ENCODE results near the gene UBL3. TPM values are rescaled to one million over a fixed set of nuclear protein-coding genes. Genes with fewer than 3 reads are reported as not detected.
A peak's percentile ranks its signal among the peaks of the same experiment; 100 is the strongest.

The UBL3 gene
- total RNA-seq, 1 donor from 2014 or later = 39.6 TPM

- intact Hi-C loops (cut with DNase I) = loop anchor here (10.0 kb wide), 1 partner anchor 65 kb away; no protein-coding TSS in a partner anchor
These were observed 9.6 kb upstream of the UBL3 start for GRCh38 chr13:29859971-29860370.

GRCh38 chr13:29858667-29859066 is 8.2 kb upstream of the UBL3 start:
- DNase-seq (ENCODE audit: low spot score) = no peak
- intact Hi-C loops (cut with DNase I) = loop anchor here (10.0 kb wide), 1 partner anchor 66 kb away; no protein-coding TSS in a partner anchor
- no peak for ATAC-seq

More at GRCh38 chr13:29859971-29860370, 9.6 kb upstream of the UBL3 start:
- no peak for DNase-seq (ENCODE audit: low spot score)
- ATAC-seq = no peak

DNA sequence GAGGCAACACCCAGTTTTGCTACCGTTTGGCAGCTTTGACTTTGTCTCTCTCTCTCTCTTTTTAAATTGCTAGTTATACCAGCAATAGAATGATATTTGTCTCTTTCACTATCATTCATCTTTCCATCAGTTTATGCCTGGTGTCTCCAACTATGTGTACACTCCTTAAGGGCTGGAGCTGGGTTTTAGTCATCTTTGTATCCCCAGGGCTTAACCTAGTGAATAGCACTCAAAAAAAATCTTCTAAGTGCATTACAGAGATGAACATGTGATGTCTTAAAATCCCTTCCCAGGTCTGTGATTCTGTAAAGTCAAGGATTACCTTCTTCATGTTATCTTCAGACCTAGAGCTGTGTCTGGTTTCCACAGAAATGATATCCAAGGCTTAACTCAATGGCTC is 7.8 kb upstream of the UBL3 start:
- intact Hi-C loops (cut with DNase I) = loop anchor here (10.0 kb wide), 1 partner anchor 67 kb away; no protein-coding TSS in a partner anchor
- ATAC-seq = no peak

GRCh38 chr13:29857085-29857484 is 6.7 kb upstream of the UBL3 start:
- ATAC-seq = no peak
- intact Hi-C loops (cut with DNase I) = loop anchor here (10.0 kb wide), 1 partner anchor 68 kb away; no protein-coding TSS in a partner anchor
- no peak for DNase-seq (ENCODE audit: low spot score)

More for the DNA sequence above, 7.8 kb upstream of the UBL3 start:
- DNase-seq (ENCODE audit: low spot score) = no peak

DNA sequence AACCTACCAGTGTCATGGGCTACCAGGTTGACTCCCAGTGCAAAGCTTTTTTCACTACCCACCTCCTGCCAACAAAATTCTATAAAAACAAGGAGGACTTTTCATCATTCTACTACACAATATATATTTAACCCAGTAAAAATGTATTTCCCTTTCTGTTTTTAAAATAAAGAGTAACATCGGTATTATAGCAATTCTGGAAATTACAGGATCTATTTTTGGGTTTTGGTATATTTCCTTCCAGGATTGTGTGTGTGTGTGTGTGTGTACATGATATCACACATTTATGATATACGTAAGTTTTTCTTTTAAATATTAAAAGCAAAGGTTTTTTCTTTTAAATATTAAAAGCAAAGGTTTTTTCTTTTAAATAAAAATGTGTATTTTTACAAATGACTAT is 6.0 kb upstream of the UBL3 start:
- ATAC-seq (no peak), DNase-seq (ENCODE audit: low spot score) (no peak)
- intact Hi-C loops (cut with DNase I) = loop anchor here (10.0 kb wide), 1 partner anchor 68 kb away; no protein-coding TSS in a partner anchor

- no peak for ATAC-seq
- intact Hi-C loops (cut with DNase I) = loop anchor here (10.0 kb wide), 1 partner anchor 69 kb away; no protein-coding TSS in a partner anchor
- DNase-seq (ENCODE audit: low spot score) = no peak
These were observed 5.4 kb upstream of the UBL3 start for GRCh38 chr13:29855784-29856183.

DNA sequence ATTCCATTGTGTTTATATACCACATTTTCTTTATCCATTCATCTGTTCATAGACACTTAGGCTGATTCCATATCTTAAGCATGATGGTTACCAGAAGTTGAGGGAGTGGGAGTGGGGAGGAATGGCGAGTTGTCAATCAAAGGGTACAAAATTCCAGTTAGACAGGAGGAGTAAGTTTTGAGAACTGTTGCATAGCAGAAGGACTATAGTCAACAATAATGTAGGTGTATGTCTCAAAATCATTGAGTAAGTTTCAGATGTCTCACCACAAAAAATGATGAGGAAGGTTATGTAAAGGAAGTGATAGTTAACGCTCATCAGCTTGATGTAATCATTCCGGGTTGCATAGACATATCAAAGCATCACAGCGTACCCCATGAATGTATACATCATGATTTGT is 4.6 kb upstream of the UBL3 start:
- ATAC-seq = no peak
- intact Hi-C loops (cut with DNase I) = loop anchor here (10.0 kb wide), 1 partner anchor 70 kb away; no protein-coding TSS in a partner anchor
- DNase-seq (ENCODE audit: low spot score) = no peak

GRCh38 chr13:29853131-29853530 is 2.7 kb upstream of the UBL3 start:
- intact Hi-C loops (cut with DNase I) = loop anchor here (10.0 kb wide), 1 partner anchor 72 kb away; no protein-coding TSS in a partner anchor
- ATAC-seq = no peak

DNA sequence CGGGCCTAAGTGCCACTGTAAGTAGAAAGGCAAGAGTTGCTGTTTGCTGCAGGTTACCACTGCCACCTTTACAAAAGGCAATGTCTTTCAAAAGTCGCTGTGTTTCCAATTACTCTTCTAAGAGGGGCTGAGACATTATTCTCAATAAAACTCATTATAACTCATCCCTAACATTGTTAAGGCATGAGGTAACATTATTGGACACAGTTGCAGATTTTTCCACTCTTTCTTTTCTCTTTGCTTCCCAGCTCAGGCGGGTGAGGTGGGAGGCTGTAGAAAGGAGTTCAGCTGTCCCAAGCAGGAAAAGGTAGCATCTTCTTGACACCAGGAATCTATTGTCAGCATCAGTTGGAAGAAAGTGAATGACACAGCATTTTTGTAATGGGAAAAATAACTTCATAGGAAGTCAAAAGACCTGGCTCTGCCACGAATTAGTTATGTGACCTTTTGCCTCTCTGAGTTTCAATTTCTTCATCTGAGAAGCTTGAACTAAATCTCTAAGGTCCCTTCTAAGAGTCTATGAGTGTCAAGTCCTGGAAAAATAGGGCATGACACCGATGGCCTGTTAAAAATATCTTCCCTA is 2.1 kb upstream of the UBL3 start:
- DNase-seq (ENCODE audit: low spot score) (no peak), ATAC-seq (no peak)
- intact Hi-C loops (cut with DNase I) = loop anchor here (10.0 kb wide), 1 partner anchor 72 kb away; no protein-coding TSS in a partner anchor

More at GRCh38 chr13:29853131-29853530, 2.7 kb upstream of the UBL3 start:
- no peak for DNase-seq (ENCODE audit: low spot score)

DNA sequence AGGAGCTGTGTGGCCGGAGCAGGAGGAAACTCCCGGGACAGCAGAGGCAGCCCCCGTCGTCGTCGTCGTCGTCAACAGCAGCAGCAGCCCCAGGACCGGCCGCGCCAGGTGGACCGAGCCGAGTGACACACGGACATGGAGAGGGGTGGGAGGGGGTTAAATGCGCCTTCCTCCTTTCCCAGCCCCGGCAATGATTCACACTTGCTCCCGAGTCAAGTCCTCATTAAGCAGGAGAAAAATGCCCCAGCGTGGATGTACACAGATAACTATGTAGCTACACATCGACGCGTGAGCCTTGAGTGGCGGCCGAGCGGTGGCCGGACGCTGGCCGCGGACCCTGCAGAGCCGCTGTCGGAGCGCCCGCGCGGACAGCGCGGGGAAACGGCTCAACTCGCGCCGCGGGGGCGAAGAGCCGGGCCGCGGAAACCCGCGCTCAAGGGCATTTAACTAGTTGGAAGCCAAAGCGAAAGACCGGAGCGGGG is 645 bp downstream of the UBL3 start:
- intact Hi-C loops (cut with DNase I) = loop anchor here (10.0 kb wide), 2 partner anchors 75 to 265 kb away; no protein-coding TSS in a partner anchor
- ATAC-seq (peak; percentile 28), DNase-seq (ENCODE audit: low spot score) (peak; percentile 76)

- intact Hi-C loops (cut with DNase I) = loop anchor here (10.0 kb wide), 1 partner anchor 266 kb away; no protein-coding TSS in a partner anchor
- no peak for ATAC-seq
- DNase-seq (ENCODE audit: low spot score) = no peak
These were observed 1.3 kb downstream of the UBL3 start for GRCh38 chr13:29849071-29849631.

DNA sequence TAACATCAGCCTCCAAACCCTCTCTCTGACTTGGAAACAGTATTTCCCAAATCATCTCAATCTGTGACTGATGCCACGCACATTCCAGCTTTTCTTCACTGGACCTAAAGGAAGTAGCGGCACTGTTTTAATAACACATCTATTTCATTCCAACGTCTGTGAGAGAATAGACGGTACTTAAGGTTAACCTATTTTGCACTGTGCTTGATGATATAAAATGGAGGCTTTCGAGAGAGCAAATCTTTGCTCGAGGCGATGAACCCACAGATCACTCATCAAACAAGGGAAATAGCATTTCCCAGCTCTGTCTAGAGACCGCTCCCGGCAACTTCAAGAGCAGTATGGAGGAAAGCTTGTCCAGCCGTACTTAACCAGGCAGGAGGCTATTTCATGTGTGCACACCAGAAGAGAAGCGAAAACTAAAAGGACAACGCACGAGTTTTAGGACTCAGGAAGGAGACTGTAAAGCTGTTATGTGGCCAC is 2.9 kb downstream of the UBL3 start:
- ATAC-seq (peak; percentile 1), DNase-seq (ENCODE audit: low spot score) (no peak)
- intact Hi-C loops (cut with DNase I) = loop anchor here (10.0 kb wide), 1 partner anchor 267 kb away; no protein-coding TSS in a partner anchor

- DNase-seq (ENCODE audit: low spot score) (no peak), ATAC-seq (no peak)
- intact Hi-C loops (cut with DNase I) = loop anchor here (10.0 kb wide), 1 partner anchor 268 kb away; no protein-coding TSS in a partner anchor
These were observed 3.8 kb downstream of the UBL3 start for GRCh38 chr13:29846475-29847256.

GRCh38 chr13:29845440-29846056 is 4.9 kb downstream of the UBL3 start:
- ATAC-seq (no peak), DNase-seq (ENCODE audit: low spot score) (no peak)
- intact Hi-C loops (cut with DNase I) = loop anchor here (10.0 kb wide), 1 partner anchor 269 kb away; no protein-coding TSS in a partner anchor

- no peak for ATAC-seq
- intact Hi-C loops (cut with DNase I) = loop anchor here (10.0 kb wide), 1 partner anchor 270 kb away; no protein-coding TSS in a partner anchor
- no peak for DNase-seq (ENCODE audit: low spot score)
These were observed 6.0 kb downstream of the UBL3 start for GRCh38 chr13:29844441-29844840.

GRCh38 chr13:29840585-29840984 is 9.8 kb downstream of the UBL3 start:
- intact Hi-C loops (cut with DNase I) = loop anchor here (10.0 kb wide), 1 partner anchor 274 kb away; no protein-coding TSS in a partner anchor
- DNase-seq (ENCODE audit: low spot score) = no peak
- no peak for ATAC-seq

DNA sequence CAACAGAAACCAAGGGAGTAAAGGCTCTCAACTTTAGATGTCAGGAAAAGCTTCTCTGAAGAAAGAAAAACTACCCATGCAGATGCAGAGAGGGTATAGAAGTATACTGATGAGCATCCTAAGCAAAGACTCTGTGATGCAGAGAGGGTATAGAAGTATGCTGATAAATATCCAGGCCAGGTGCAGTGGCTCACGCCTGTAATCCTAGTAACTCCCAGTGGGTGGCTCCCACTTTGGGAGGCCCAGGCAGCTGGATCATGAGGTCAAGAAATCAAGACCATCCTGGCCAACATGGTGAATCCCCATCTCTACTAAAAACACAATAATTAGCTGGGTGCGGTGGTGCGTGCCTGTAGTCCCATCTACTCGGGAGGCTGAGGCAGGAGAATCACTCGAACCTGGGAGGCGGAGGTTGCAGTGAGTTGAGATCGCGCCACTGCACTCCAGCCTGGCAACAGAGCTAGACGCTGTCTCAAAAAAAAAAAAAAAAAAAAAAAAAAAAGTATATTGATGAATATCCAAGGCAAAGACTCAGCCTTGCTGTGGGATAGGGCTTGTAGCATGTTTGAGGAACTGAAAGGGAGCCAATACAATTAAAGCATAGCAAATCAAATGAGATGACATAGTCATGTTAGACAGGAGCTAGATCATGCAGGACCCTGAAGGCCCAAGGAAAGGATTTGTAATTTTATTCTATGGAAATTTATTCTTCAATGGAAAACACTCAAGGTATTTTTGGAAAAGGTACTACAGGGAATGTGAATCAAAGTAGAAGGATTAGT is 14.9 kb downstream of the UBL3 start:
- ATAC-seq (no peak), DNase-seq (ENCODE audit: low spot score) (no peak)
- intact Hi-C loops (cut with DNase I) = no loop called here

All from sciatic nerve (tissue), 2 donors.